Uterus (tissue), 2 donors: ENCODE measurements around the gene CAPZA2.

Experiments
- POLR2A ChIP-seq, 2 donors: fragments of 450-650 bp; IDR thresholded peaks; one replicate each; pipeline ENCODE4 v1.6.1; 2016; ENCODE audit warnings: antibody characterized with exemption in 2 of 2, mild to moderate bottlenecking in 1 of 2, moderate library complexity in 1 of 2
- TF ChIP-seq, protein P1 (sequence below), 4 experiments: fragments of 200-600 bp in 2 of 4; fragments of 450-650 bp in 2 of 4; sonication (generic) in 2 of 4; IDR thresholded peaks; one replicate each; pipeline ENCODE4 v1.5.1; 2016 to 2019; ENCODE audit warnings: antibody characterized with exemption in 4 of 4, mild to moderate bottlenecking in 2 of 4, moderate library complexity in 1 of 4

DNA sequence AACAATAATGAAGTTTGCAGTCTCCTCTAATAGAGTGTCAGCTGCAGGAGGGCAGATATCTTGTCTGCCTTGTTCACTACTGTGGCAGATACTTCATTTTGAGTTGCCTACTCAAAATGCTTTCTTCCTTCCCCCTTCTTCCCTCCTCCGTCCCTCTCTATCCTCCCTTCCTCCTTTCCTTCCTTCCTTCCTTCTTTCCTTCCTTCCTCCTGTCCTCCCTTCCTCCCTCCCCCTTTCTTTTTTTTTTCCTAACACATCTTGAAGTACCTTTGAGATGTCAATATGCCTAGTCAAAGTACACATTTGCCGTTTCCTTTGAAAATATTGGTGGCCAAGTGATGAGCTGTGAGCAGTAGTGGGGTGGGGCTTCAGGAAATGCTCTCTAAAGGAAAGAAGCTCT lies 72.2 kb downstream of the CAPZA2 start:
- TF ChIP-seq, protein P1, sequence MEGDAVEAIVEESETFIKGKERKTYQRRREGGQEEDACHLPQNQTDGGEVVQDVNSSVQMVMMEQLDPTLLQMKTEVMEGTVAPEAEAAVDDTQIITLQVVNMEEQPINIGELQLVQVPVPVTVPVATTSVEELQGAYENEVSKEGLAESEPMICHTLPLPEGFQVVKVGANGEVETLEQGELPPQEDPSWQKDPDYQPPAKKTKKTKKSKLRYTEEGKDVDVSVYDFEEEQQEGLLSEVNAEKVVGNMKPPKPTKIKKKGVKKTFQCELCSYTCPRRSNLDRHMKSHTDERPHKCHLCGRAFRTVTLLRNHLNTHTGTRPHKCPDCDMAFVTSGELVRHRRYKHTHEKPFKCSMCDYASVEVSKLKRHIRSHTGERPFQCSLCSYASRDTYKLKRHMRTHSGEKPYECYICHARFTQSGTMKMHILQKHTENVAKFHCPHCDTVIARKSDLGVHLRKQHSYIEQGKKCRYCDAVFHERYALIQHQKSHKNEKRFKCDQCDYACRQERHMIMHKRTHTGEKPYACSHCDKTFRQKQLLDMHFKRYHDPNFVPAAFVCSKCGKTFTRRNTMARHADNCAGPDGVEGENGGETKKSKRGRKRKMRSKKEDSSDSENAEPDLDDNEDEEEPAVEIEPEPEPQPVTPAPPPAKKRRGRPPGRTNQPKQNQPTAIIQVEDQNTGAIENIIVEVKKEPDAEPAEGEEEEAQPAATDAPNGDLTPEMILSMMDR (IDR thresholded peaks at IDR 0.05): no peak
- no peak for TF ChIP-seq POLR2A (IDR thresholded peaks at IDR 0.05)
